ENCODE measurements around the gene WWP2.

- TF ChIP-seq CTCF (IDR thresholded peaks at IDR 0.05; ENCODE audit: poor library complexity, severe bottlenecking) (no peak), EZH2 (IDR thresholded peaks at IDR 0.05; ENCODE audit: borderline replicate concordance, insufficient read depth, low read length, poor library complexity, severe bottlenecking) (no peak)
Observed at GRCh38 chr16:69814561-69814960, 52.4 kb downstream of the WWP2 start.
